Neural cell (in vitro differentiated cells): ENCODE results near the gene CALHM6. TPM values are rescaled to one million over a fixed set of nuclear protein-coding genes. Genes with fewer than 3 reads are reported as not detected.

ENCODE experiments used
- H2AFZ ChIP-seq: fragments of 200-600, 300-800 bp; sonication (generic), shearing (Covaris generic); 2 replicates; pipeline ENCODE4 v1.6.0; 2014; ENCODE audit warnings: low read depth, mild to moderate bottlenecking, antibody characterized with exemption, low read length, moderate library complexity
- H3F3A ChIP-seq: fragments of 200-600 bp; shearing (Covaris generic); 2 replicates; pipeline ENCODE4 v1.6.1; 2016; ENCODE audit warnings: mild to moderate bottlenecking, moderate library complexity, mixed read lengths, antibody characterized with exemption, low read length; ENCODE audit not compliant: insufficient read depth, poor library complexity, severe bottlenecking
- H3K27ac ChIP-seq: fragments of 200-600, 300-800 bp; sonication (generic), shearing (Covaris generic); 2 replicates; pipeline ENCODE4 v1.5.1; 2014; ENCODE audit warnings: mild to moderate bottlenecking, low read length, moderate library complexity
- H3K27me3 ChIP-seq: fragments of 300-800, 200-600 bp; sonication (generic), shearing (Covaris generic); 2 replicates; pipeline ENCODE4 v1.6.0; 2014; ENCODE audit warnings: mild to moderate bottlenecking, low read depth, low read length, moderate library complexity; ENCODE audit not compliant: insufficient read depth
- H3K36me3 ChIP-seq: fragments of 300-800, 200-600 bp; sonication (generic), shearing (Covaris generic); 2 replicates; pipeline ENCODE4 v1.5.1; 2014; ENCODE audit warnings: mild to moderate bottlenecking, antibody characterized with exemption, low read length, moderate library complexity; ENCODE audit not compliant: insufficient read depth
- H3K4me2 ChIP-seq: fragments of 300-800, 200-600 bp; sonication (generic), shearing (Covaris generic); 2 replicates; pipeline ENCODE4 v1.6.0; 2014; ENCODE audit warnings: mild to moderate bottlenecking, low read length
- H3K4me3 ChIP-seq: fragments of 300-800, 200-600 bp; sonication (generic), shearing (Covaris generic); 2 replicates; pipeline ENCODE4 v1.5.1; 2014; ENCODE audit warnings: mild to moderate bottlenecking, low read length, moderate library complexity
- H3K79me2 ChIP-seq: fragments of 200-600 bp; shearing (Covaris generic); replicated peaks from 2 replicates; pipeline ENCODE4 v1.6.0; 2014; ENCODE audit warnings: mild to moderate bottlenecking, low read length, moderate library complexity; ENCODE audit not compliant: insufficient read depth
- H3K9ac ChIP-seq: fragments of 300-800, 200-600 bp; sonication (generic), shearing (Covaris generic); 2 replicates; pipeline ENCODE4 v1.6.1; 2016; ENCODE audit warnings: mild to moderate bottlenecking, low read length, mixed read lengths
- H3K9me2 ChIP-seq: fragments of 200-600 bp; shearing (Covaris generic); 2 replicates; pipeline ENCODE4 v1.6.1; 2016; ENCODE audit warnings: mild to moderate bottlenecking, low read length, mixed read lengths; ENCODE audit not compliant: insufficient read depth
- H3K9me3 ChIP-seq: fragments of 200-600, 300-800 bp; sonication (generic), shearing (Covaris generic); 2 replicates; pipeline ENCODE4 v1.6.1; 2016; ENCODE audit warnings: mild to moderate bottlenecking, mixed run types, low read length, moderate library complexity, mixed read lengths
- H4K20me1 ChIP-seq: fragments of 200-600 bp; shearing (Covaris generic); 2 replicates; pipeline ENCODE4 v1.6.1; 2016; ENCODE audit warnings: mild to moderate bottlenecking, mixed run types; ENCODE audit not compliant: insufficient read depth
- EP300 ChIP-seq: fragments of 450-650 bp; conservative IDR thresholded peaks from 2 replicates; pipeline ENCODE4 v1.6.1; 2014; ENCODE audit warnings: antibody characterized with exemption, mild to moderate bottlenecking, moderate library complexity; ENCODE audit not compliant: poor library complexity, severe bottlenecking
- EZH2 ChIP-seq: fragments of 200-600, 300-800 bp; shearing (Covaris generic), sonication (generic); IDR thresholded peaks from 2 replicates; pipeline ENCODE4 v1.6.1; 2014; ENCODE audit warnings: antibody characterized with exemption, low read length, borderline replicate concordance, mild to moderate bottlenecking; ENCODE audit not compliant: insufficient read depth, poor library complexity, severe bottlenecking
- MXI1 ChIP-seq: fragments of 450-650 bp; conservative IDR thresholded peaks from 2 replicates; pipeline ENCODE4 v1.6.1; 2014; ENCODE audit warnings: antibody characterized with exemption, mild to moderate bottlenecking; ENCODE audit not compliant: poor library complexity, severe bottlenecking
- POLR2AphosphoS5 ChIP-seq: IDR thresholded peaks from 2 replicates; pipeline ENCODE4 v1.6.1; 2012
- RAD21 ChIP-seq: fragments of 450-650 bp; conservative IDR thresholded peaks from 2 replicates; pipeline ENCODE4 v1.6.1; 2014; ENCODE audit warnings: antibody characterized with exemption, mild to moderate bottlenecking, moderate library complexity
- SMC3 ChIP-seq: fragments of 450-650 bp; conservative IDR thresholded peaks from 2 replicates; pipeline ENCODE4 v1.6.1; 2014; ENCODE audit warnings: antibody characterized with exemption, mild to moderate bottlenecking, moderate library complexity; ENCODE audit not compliant: poor library complexity
- TAF1 ChIP-seq: IDR thresholded peaks from 2 replicates; pipeline ENCODE4 v1.6.1; 2012; ENCODE audit warnings: low read depth
- polyA plus RNA-seq: library from polyadenylated mRNA; depleted of rRNA; stranded (reverse); fragments of >200 nt; gene quantifications from 2 replicates; pipeline ENCODE4 v1.2.3, GENCODE V29; 2014
- TF ChIP-seq, protein P1 (sequence below): IDR thresholded peaks from 2 replicates; pipeline ENCODE4 v1.6.1; 2012; ENCODE audit warnings: borderline replicate concordance
- TF ChIP-seq, protein P2 (sequence below): fragments of 450-650 bp; IDR thresholded peaks from 2 replicates; pipeline ENCODE4 v1.5.1; 2014; ENCODE audit warnings: antibody characterized with exemption, mild to moderate bottlenecking, moderate library complexity; ENCODE audit not compliant: poor library complexity, severe bottlenecking

Gene CALHM6
- polyA plus RNA-seq, 1 donor from 2014 or later = 12.0 TPM

DNA sequence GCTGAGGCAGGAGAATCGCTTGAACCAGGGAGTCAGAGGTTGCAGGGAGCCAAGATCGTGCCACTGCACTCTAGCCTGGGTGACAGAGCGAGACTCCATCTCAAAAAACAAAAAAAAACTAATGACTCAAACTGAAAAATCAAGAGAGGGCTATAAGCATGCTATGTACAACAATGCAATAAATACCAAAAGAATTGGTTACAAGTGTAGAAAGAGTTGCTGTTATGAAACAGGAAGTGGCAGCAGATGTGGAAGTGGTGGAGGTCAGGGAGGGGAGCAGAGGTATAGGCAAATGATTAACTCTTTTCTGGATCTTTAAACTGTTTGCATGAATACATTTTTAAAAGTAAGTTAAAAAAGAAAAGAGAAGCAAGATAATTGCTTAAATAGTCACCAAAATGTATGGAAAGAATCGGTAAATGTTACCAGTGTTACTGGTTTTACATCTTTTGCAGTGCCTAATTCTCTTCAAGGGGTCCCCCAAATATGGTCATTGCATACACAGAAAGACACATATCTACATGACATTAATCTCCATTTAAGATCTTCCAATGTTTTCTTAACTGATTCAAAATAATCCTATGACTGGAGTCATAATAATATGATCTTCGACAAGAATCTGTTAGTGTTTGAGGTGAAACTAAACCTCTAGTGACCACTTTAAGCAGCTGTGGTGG lies 15.0 kb downstream of the CALHM6 start:
- no peaks in the 10 kb centered on the region for H3K79me2 ChIP-seq
- H3K9me2 ChIP-seq = no peaks in the 10 kb centered on the region
- TF ChIP-seq, protein P1, sequence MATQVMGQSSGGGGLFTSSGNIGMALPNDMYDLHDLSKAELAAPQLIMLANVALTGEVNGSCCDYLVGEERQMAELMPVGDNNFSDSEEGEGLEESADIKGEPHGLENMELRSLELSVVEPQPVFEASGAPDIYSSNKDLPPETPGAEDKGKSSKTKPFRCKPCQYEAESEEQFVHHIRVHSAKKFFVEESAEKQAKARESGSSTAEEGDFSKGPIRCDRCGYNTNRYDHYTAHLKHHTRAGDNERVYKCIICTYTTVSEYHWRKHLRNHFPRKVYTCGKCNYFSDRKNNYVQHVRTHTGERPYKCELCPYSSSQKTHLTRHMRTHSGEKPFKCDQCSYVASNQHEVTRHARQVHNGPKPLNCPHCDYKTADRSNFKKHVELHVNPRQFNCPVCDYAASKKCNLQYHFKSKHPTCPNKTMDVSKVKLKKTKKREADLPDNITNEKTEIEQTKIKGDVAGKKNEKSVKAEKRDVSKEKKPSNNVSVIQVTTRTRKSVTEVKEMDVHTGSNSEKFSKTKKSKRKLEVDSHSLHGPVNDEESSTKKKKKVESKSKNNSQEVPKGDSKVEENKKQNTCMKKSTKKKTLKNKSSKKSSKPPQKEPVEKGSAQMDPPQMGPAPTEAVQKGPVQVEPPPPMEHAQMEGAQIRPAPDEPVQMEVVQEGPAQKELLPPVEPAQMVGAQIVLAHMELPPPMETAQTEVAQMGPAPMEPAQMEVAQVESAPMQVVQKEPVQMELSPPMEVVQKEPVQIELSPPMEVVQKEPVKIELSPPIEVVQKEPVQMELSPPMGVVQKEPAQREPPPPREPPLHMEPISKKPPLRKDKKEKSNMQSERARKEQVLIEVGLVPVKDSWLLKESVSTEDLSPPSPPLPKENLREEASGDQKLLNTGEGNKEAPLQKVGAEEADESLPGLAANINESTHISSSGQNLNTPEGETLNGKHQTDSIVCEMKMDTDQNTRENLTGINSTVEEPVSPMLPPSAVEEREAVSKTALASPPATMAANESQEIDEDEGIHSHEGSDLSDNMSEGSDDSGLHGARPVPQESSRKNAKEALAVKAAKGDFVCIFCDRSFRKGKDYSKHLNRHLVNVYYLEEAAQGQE = no peak
- TF ChIP-seq POLR2AphosphoS5 = no peak
- no peak for TF ChIP-seq EP300
- H3K4me3 ChIP-seq = no peak overlapping the region
- H3K4me2 ChIP-seq = no peak overlapping the region
- H4K20me1 ChIP-seq = no peaks in the 10 kb centered on the region
- no peak overlapping the region for H3K27ac ChIP-seq
- no peak overlapping the region for H3K9ac ChIP-seq
- no peaks in the 10 kb centered on the region for H3F3A ChIP-seq
- no peaks in the 10 kb centered on the region for H3K36me3 ChIP-seq
- H2AFZ ChIP-seq = no peak overlapping the region
- H3K9me3 ChIP-seq = no peaks in the 10 kb centered on the region
- no peaks in the 10 kb centered on the region for H3K27me3 ChIP-seq

DNA sequence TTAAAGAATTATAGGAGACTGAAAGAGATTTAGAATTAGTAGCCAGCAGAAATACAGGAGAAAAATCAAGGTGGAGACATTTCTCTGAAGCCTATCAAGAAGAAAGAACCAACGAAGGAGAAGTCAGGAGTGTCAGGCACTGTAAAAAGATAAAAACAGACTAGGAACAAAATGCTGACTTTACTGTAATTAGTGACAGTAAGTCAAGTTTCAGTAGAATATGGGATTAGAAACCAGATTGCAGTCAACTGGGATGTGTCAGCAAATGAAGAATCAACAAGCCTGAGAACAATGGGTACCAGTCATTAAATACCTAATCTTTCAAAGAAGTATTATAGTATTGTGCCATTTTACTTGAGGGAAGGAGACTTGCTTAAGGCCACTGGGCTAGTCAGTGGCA lies 21.6 kb downstream of the CALHM6 start:
- H3K79me2 ChIP-seq = no peaks in the 10 kb centered on the region
- H2AFZ ChIP-seq = no peak overlapping the region
- TF ChIP-seq RAD21 (no peak), EP300 (no peak), SMC3 (no peak), TAF1 (no peak), POLR2AphosphoS5 (no peak), EZH2 (no peak), MXI1 (no peak)
- TF ChIP-seq, protein P2, sequence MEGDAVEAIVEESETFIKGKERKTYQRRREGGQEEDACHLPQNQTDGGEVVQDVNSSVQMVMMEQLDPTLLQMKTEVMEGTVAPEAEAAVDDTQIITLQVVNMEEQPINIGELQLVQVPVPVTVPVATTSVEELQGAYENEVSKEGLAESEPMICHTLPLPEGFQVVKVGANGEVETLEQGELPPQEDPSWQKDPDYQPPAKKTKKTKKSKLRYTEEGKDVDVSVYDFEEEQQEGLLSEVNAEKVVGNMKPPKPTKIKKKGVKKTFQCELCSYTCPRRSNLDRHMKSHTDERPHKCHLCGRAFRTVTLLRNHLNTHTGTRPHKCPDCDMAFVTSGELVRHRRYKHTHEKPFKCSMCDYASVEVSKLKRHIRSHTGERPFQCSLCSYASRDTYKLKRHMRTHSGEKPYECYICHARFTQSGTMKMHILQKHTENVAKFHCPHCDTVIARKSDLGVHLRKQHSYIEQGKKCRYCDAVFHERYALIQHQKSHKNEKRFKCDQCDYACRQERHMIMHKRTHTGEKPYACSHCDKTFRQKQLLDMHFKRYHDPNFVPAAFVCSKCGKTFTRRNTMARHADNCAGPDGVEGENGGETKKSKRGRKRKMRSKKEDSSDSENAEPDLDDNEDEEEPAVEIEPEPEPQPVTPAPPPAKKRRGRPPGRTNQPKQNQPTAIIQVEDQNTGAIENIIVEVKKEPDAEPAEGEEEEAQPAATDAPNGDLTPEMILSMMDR = no peak
- TF ChIP-seq, protein P1 = no peak

More for the DNA sequence above, 21.6 kb downstream of the CALHM6 start:
- Histone ChIP-seq H3K9me2 (no peaks in the 10 kb centered on the region), H3K9me3 (no peaks in the 10 kb centered on the region), H3K27me3 (no peaks in the 10 kb centered on the region), H4K20me1 (no peaks in the 10 kb centered on the region), H3F3A (no peaks in the 10 kb centered on the region), H3K4me3 (no peak overlapping the region), H3K27ac (no peak overlapping the region), H3K36me3 (no peaks in the 10 kb centered on the region), H3K4me2 (no peak overlapping the region), H3K9ac (no peak overlapping the region)
